GM23338 (cell line): Measurements from ENCODE around the gene ST6GALNAC1. TPM values are rescaled to one million over a fixed set of nuclear protein-coding genes. Genes with fewer than 3 reads are reported as not detected.
A peak's percentile ranks its signal among the peaks of the same experiment; 100 is the strongest.

Experiments
- ATAC-seq: fragments of 200-7000 bp; cut with Tn5 transposase; 3 replicates; pipeline ENCODE4 v1.9.1; 2020
- DNase-seq: peaks from one replicate; pipeline ENCODE4 v3.0.0-alpha.2; 2015; ENCODE audit warnings: low spot score
- H2AFZ ChIP-seq: fragments of 200-600 bp; sonication (generic); 2 replicates; pipeline ENCODE4 v1.8.0; 2016; ENCODE audit warnings: antibody characterized with exemption, mild to moderate bottlenecking, moderate library complexity
- H3F3A ChIP-seq: fragments of 200-600 bp; sonication (generic); replicated peaks from 2 replicates; pipeline ENCODE4 v1.8.0; 2017; ENCODE audit warnings: antibody characterized with exemption, mixed run types, low read depth
- H3K27ac ChIP-seq: fragments of 200-600 bp; sonication (generic); 2 replicates; pipeline ENCODE4 v1.6.1; 2016; ENCODE audit warnings: low read depth
- H3K27me3 ChIP-seq: fragments of 200-600 bp; sonication (generic); 2 replicates; pipeline ENCODE4 v1.8.0; 2016; ENCODE audit warnings: mild to moderate bottlenecking, mixed run types, moderate library complexity; ENCODE audit not compliant: insufficient read depth
- H3K36me3 ChIP-seq: fragments of 200-600 bp; sonication (generic); 2 replicates; pipeline ENCODE4 v1.8.0; 2016; ENCODE audit warnings: mild to moderate bottlenecking; ENCODE audit not compliant: insufficient read depth
- H3K4me1 ChIP-seq: fragments of 200-600 bp; sonication (generic); 2 replicates; pipeline ENCODE4 v1.8.0; 2016; ENCODE audit warnings: mild to moderate bottlenecking, moderate library complexity; ENCODE audit not compliant: insufficient read depth
- H3K4me2 ChIP-seq: fragments of 200-600 bp; sonication (generic); 2 replicates; pipeline ENCODE4 v1.7.1; 2017; ENCODE audit warnings: mixed run types
- H3K4me3 ChIP-seq: fragments of 200-600 bp; sonication (generic); 2 replicates; pipeline ENCODE4 v1.6.1; 2016; ENCODE audit warnings: mixed run types
- H3K79me2 ChIP-seq: fragments of 200-600 bp; sonication (generic); replicated peaks from 2 replicates; pipeline ENCODE4 v1.8.0; 2017; ENCODE audit warnings: mild to moderate bottlenecking; ENCODE audit not compliant: insufficient read depth
- H3K9me2 ChIP-seq: fragments of 200-600 bp; sonication (generic); 2 replicates; pipeline ENCODE4 v1.8.0; 2017; ENCODE audit not compliant: insufficient read depth
- H4K20me1 ChIP-seq: fragments of 200-600 bp; sonication (generic); replicated peaks from 2 replicates; pipeline ENCODE4 v1.8.0; 2017; ENCODE audit warnings: mild to moderate bottlenecking; ENCODE audit not compliant: insufficient read depth
- H3K27ac Mint-ChIP-seq: 2 replicates; pipeline ENCODE4 v1.8.0; 2020; ENCODE audit warnings: inconsistent platforms, mild to moderate bottlenecking, moderate library complexity, mixed read lengths
- H3K27me3 Mint-ChIP-seq: 3 replicates; pipeline ENCODE4 v1.8.0; 2022; ENCODE audit warnings: low read depth, mild to moderate bottlenecking, moderate library complexity, mixed read lengths, inconsistent platforms; ENCODE audit not compliant: insufficient read depth, poor library complexity
- H3K36me3 Mint-ChIP-seq: 3 replicates; pipeline ENCODE4 v1.8.0; 2021; ENCODE audit warnings: low read depth, mild to moderate bottlenecking, inconsistent platforms, moderate library complexity, mixed read lengths
- H3K4me1 Mint-ChIP-seq: 3 replicates; pipeline ENCODE4 v1.8.0; 2020; ENCODE audit warnings: mild to moderate bottlenecking, inconsistent platforms, mixed read lengths
- H3K4me3 Mint-ChIP-seq: 3 replicates; pipeline ENCODE4 v1.8.0; 2021; ENCODE audit warnings: moderate library complexity, mild to moderate bottlenecking, inconsistent platforms, mixed read lengths
- H3K9me3 Mint-ChIP-seq: 3 replicates; pipeline ENCODE4 v1.8.0; 2020; ENCODE audit warnings: moderate library complexity, mild to moderate bottlenecking, inconsistent platforms, mixed read lengths
- CREB1 ChIP-seq: fragments of 250-450 bp; sonication (Bioruptor Pico); IDR thresholded peaks from 2 replicates; pipeline ENCODE4 v1.5.0; 2020; ENCODE audit warnings: low read depth, mild to moderate bottlenecking, moderate library complexity
- EZH2 ChIP-seq: fragments of 200-600 bp; sonication (generic); IDR thresholded peaks from one replicate; pipeline ENCODE4 v1.8.0; 2017; ENCODE audit warnings: antibody characterized with exemption, mild to moderate bottlenecking, low read depth; ENCODE audit not compliant: unreplicated experiment
- EZH2phosphoT487 ChIP-seq: fragments of 200-600 bp; sonication (generic); IDR thresholded peaks from one replicate; pipeline ENCODE4 v1.8.1; 2018; ENCODE audit warnings: antibody characterized with exemption; ENCODE audit not compliant: unreplicated experiment
- JUNB ChIP-seq: IDR thresholded peaks from one replicate; pipeline ENCODE4 v1.6.1; 2016; ENCODE audit warnings: antibody characterized with exemption; ENCODE audit not compliant: unreplicated experiment
- NANOG ChIP-seq: IDR thresholded peaks from 2 replicates; pipeline ENCODE4 v1.6.1; 2016; ENCODE audit warnings: antibody characterized with exemption, borderline replicate concordance
- POLR2AphosphoS5 ChIP-seq: IDR thresholded peaks from 2 replicates; pipeline ENCODE4 v1.6.1; 2016; ENCODE audit warnings: antibody characterized with exemption, low read depth
- STAT1 ChIP-seq: IDR thresholded peaks from one replicate; pipeline ENCODE4 v1.6.1; 2016; ENCODE audit warnings: antibody characterized with exemption; ENCODE audit not compliant: unreplicated experiment
- ZNF114 ChIP-seq: fragments of 250-450 bp; sonication (Bioruptor Pico); IDR thresholded peaks from 2 replicates; pipeline ENCODE4 v1.5.0; 2020; ENCODE audit warnings: mild to moderate bottlenecking, moderate library complexity
- ZNF331 ChIP-seq: fragments of 250-450 bp; sonication (Bioruptor Pico); IDR thresholded peaks from 2 replicates; pipeline ENCODE4 v1.5.0; 2020; ENCODE audit warnings: low read depth, mild to moderate bottlenecking, moderate library complexity
- ZNF462 ChIP-seq: fragments of 250-450 bp; sonication (Bioruptor Pico); IDR thresholded peaks from 2 replicates; pipeline ENCODE4 v1.5.0; 2020; ENCODE audit warnings: mild to moderate bottlenecking, moderate library complexity
- polyA plus RNA-seq: library from polyadenylated mRNA; unstranded; fragments of >200 nt; fragmentation: Nextera tagmentation; extraction: Ambion mirVana; gene quantifications from 2 replicates; pipeline ENCODE4 v1.2.1, GENCODE V29; 2016
- total RNA-seq: library from RNA; depleted of rRNA; stranded (reverse); fragments of >200 nt; shearing (Covaris generic); gene quantifications from 2 replicates; pipeline ENCODE4 v1.2.3, GENCODE V29; 2014
- TF ChIP-seq, protein P1 (sequence below): IDR thresholded peaks from 2 replicates; pipeline ENCODE4 v1.6.1; 2016; ENCODE audit warnings: antibody characterized with exemption
- TF ChIP-seq, protein P2 (sequence below), 2 experiments: fragments of 200-600 bp in 1 of 2; sonication (generic) in 1 of 2; conservative IDR thresholded peaks; 2 replicates each; pipeline versions ENCODE4 v1.5.1 to v1.6.1; 2016 to 2017; ENCODE audit warnings: antibody characterized with exemption in 2 of 2, low read depth in 2 of 2, mild to moderate bottlenecking in 2 of 2, moderate library complexity in 1 of 2
- TF ChIP-seq, protein P3 (sequence below): IDR thresholded peaks from one replicate; pipeline ENCODE4 v1.6.1; 2018; ENCODE audit warnings: antibody characterized with exemption; ENCODE audit not compliant: unreplicated experiment

The ST6GALNAC1 gene
- total and polyA plus RNA-seq, 2 experiments from 2014 or later = not detected

DNA sequence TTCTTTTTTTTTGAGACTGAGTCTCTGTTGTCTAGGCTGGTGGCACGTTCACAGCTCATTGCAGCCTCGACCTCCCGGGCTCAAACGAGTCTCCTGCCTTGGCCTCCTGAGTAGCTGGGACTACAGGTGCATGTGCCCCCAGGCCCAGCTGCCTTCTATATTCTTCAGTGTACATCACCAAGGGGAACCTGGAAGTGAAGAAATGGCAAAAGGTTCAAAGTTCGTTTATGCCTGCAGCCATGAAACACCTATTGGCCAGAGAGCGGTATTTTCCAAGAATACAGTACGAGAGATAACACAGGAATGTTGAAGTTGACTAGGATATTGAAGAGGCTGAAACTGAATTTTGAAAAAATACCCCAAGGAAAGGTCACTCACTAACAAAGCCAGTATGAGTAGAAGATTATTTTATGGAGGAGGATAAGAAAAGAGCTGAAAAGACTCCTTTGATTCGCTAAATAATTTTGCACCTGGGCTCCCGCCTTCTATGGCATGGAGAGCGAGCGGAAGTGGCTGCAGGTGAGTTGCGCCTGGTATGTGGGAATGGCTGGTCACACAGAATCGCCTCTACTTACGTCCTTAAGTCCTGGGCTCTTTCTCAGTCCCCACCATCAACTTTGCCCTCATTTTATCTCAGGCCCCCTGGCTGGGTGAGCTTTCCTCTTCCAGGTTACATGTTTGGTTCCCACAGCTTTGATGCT is 9.8 kb downstream of the ST6GALNAC1 start:
- peaks cover 18% of the 10 kb centered on the region for H3K4me1 Mint-ChIP-seq
- 0 out of 2 replicates have a peak overlapping the region, but pooled peaks have one; percentile 74 for H2AFZ ChIP-seq
- no peaks in the 10 kb centered on the region for H3F3A ChIP-seq
- no peak overlapping the region for H3K4me3 Mint-ChIP-seq
- TF ChIP-seq JUNB = no peak
- no peak for TF ChIP-seq CREB1 (CRISPR knock-in tag)
- TF ChIP-seq ZNF462 (CRISPR knock-in tag) = no peak
- TF ChIP-seq, protein P1, sequence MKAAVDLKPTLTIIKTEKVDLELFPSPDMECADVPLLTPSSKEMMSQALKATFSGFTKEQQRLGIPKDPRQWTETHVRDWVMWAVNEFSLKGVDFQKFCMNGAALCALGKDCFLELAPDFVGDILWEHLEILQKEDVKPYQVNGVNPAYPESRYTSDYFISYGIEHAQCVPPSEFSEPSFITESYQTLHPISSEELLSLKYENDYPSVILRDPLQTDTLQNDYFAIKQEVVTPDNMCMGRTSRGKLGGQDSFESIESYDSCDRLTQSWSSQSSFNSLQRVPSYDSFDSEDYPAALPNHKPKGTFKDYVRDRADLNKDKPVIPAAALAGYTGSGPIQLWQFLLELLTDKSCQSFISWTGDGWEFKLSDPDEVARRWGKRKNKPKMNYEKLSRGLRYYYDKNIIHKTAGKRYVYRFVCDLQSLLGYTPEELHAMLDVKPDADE = no peak
- no peak for TF ChIP-seq EZH2
- no peak for TF ChIP-seq EZH2phosphoT487
- no peak for TF ChIP-seq POLR2AphosphoS5
- TF ChIP-seq, protein P2, sequence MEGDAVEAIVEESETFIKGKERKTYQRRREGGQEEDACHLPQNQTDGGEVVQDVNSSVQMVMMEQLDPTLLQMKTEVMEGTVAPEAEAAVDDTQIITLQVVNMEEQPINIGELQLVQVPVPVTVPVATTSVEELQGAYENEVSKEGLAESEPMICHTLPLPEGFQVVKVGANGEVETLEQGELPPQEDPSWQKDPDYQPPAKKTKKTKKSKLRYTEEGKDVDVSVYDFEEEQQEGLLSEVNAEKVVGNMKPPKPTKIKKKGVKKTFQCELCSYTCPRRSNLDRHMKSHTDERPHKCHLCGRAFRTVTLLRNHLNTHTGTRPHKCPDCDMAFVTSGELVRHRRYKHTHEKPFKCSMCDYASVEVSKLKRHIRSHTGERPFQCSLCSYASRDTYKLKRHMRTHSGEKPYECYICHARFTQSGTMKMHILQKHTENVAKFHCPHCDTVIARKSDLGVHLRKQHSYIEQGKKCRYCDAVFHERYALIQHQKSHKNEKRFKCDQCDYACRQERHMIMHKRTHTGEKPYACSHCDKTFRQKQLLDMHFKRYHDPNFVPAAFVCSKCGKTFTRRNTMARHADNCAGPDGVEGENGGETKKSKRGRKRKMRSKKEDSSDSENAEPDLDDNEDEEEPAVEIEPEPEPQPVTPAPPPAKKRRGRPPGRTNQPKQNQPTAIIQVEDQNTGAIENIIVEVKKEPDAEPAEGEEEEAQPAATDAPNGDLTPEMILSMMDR (conservative IDR thresholded peaks at IDR 0.05; ENCODE audit: low read depth in 2 of 2) = no peak
- TF ChIP-seq, protein P3, sequence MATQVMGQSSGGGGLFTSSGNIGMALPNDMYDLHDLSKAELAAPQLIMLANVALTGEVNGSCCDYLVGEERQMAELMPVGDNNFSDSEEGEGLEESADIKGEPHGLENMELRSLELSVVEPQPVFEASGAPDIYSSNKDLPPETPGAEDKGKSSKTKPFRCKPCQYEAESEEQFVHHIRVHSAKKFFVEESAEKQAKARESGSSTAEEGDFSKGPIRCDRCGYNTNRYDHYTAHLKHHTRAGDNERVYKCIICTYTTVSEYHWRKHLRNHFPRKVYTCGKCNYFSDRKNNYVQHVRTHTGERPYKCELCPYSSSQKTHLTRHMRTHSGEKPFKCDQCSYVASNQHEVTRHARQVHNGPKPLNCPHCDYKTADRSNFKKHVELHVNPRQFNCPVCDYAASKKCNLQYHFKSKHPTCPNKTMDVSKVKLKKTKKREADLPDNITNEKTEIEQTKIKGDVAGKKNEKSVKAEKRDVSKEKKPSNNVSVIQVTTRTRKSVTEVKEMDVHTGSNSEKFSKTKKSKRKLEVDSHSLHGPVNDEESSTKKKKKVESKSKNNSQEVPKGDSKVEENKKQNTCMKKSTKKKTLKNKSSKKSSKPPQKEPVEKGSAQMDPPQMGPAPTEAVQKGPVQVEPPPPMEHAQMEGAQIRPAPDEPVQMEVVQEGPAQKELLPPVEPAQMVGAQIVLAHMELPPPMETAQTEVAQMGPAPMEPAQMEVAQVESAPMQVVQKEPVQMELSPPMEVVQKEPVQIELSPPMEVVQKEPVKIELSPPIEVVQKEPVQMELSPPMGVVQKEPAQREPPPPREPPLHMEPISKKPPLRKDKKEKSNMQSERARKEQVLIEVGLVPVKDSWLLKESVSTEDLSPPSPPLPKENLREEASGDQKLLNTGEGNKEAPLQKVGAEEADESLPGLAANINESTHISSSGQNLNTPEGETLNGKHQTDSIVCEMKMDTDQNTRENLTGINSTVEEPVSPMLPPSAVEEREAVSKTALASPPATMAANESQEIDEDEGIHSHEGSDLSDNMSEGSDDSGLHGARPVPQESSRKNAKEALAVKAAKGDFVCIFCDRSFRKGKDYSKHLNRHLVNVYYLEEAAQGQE = no peak
- no peak for TF ChIP-seq ZNF114 (CRISPR knock-in tag)
- TF ChIP-seq NANOG = no peak
- TF ChIP-seq STAT1 = no peak
- TF ChIP-seq ZNF331 = no peak
- H3K9me2 ChIP-seq = no peaks in the 10 kb centered on the region
- no peak overlapping the region for H3K27ac ChIP-seq
- no peaks in the 10 kb centered on the region for H3K9me3 Mint-ChIP-seq
- DNase-seq = no peak
- no peaks in the 10 kb centered on the region for H3K27me3 ChIP-seq
- H3K79me2 ChIP-seq = no peaks in the 10 kb centered on the region
- H3K4me1 ChIP-seq = peaks cover 5% of the 10 kb centered on the region
- no peak overlapping the region for H3K4me2 ChIP-seq
- H3K27ac Mint-ChIP-seq = no peak overlapping the region
- peaks cover 8% of the 10 kb centered on the region for H3K27me3 Mint-ChIP-seq
- no peak for ATAC-seq
- H3K4me3 ChIP-seq = no peak overlapping the region
- H3K36me3 ChIP-seq = no peaks in the 10 kb centered on the region
- no peaks in the 10 kb centered on the region for H3K36me3 Mint-ChIP-seq
- no peaks in the 10 kb centered on the region for H4K20me1 ChIP-seq
